ENCODE measurements around the gene GALNT10.

DNA sequence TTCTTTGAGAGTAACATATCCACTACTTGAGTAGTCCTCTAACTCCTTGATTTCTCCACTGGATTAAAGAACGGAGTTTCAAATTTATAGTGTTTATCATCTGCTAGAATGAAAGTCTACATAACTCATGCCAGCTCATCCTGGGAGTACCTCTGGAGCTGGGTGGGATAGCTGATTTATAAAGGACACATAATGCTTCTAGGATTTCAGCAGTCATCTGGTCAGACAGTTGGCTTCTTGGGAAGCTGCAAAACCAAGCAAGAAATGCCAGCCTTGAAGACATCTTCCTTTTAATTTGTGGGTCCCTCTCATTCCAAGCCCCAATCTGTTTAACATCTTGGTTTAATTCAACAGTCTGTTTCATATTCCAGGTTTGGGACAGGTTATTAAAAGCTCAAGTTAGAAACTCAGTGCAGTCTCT, 3.2 kb downstream of the GALNT10 start:
- TF ChIP-seq YY1 (IDR thresholded peaks at IDR 0.05; ENCODE audit: insufficient read depth, insufficient read length) (no peak), SUZ12 (IDR thresholded peaks at IDR 0.05; ENCODE audit: extremely low read depth, insufficient read depth, insufficient read length) (no peak), ZNF274 (IDR thresholded peaks at IDR 0.05; ENCODE audit: low read depth, low read length) (no peak)

All from NT2/D1 (cell line).